ENCODE data around the gene CREB3L4.
A peak's percentile ranks its signal among the peaks of the same experiment; 100 is the strongest.

CREB3L4 gene

DNA sequence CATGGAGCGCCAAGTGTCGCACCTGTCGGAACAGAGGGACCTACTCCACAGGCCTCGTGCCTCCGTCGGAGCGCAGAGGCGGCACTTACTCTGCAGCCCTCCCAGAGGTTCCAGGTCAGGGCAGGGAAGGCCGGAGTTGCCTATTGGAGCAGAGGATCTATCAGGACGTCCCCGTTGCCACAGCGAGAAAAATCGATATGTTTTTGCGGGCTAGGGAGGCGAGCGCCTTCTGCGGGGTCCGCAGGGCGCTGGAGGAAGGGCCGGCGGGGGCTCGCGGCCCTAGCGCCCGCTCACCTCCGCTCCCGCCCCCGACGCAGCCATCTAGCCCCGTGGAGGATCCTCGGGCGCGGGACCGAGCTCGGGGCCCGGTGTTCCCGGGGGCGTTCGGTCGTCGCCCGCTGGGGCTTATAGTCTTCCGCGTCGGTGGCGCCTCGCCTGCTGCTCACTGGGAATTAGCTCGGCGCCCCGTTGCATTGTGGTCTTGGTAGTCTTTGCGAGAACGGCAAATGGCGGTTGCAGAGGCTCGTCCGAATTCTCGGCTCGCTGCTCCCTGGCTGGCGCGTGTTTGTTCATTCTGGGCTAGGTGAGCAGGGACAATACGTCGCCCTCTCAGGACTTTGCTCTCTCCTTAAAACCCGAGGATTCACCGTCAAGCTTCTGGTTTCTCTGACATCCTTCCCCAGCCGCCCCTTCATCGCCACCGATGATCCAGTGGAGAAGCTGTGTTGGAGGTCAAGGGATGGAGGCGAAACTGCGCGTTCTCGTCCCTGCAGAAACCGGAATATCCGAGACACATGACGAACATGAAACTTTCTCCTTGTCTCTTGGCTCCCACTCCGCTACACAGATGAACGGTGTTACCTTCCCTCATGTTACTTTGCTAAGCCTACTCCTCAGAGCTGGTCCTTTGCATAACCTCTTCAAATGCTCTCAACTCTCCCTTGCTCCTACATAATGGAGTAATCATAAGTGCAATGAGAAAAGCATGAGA is 9.8 kb downstream of the CREB3L4 start, which contains the start of gene JTB:
JTB (minus strand) TSS at position 425 of the 991 bp plus-strand sequence; CDS start at position 3, 422 bp downstream.
- peak; percentile 97 for ATAC-seq

DNA sequence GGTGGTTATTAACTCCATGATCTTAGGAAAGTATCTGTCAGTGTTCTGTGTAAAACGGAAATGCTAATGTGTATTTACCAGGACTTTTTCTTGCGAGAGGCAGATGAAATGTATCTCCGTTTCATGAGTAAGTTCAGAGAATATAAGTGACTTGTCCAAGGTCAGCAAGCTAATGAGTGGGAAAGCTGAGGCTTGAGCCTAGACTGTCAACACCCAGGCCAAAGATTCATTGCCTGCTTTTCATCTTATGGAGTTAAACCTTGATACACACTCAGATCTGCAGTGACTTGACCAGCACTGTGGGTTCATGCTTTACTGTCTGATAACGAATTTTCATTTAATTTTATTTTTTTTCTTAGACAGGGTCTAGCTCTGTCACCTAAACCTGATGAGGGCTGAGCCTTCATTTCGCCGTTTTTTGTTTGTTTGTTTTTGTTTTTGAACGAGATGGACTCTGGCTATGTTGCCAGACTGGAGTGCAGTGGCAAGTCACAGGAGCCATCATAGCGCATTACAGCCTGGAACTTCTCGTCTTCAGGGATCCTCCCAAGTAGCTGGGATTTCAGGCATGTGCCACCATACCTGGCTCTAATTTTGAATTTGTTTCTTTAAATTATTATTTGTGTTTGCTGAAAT is 10.7 kb downstream of the CREB3L4 start:
- no peak for ATAC-seq
- TF ChIP-seq ZNF70 (CRISPR knock-in tag; IDR thresholded peaks at IDR 0.05) = no peak
- no peak for TF ChIP-seq OSR1 (CRISPR knock-in tag; IDR thresholded peaks at IDR 0.05)
- TF ChIP-seq SNAI2 (CRISPR knock-in tag; IDR thresholded peaks at IDR 0.05) = no peak
- TF ChIP-seq BACH2 (CRISPR knock-in tag; IDR thresholded peaks at IDR 0.05; ENCODE audit: borderline replicate concordance) = no peak
- TF ChIP-seq, protein P1, sequence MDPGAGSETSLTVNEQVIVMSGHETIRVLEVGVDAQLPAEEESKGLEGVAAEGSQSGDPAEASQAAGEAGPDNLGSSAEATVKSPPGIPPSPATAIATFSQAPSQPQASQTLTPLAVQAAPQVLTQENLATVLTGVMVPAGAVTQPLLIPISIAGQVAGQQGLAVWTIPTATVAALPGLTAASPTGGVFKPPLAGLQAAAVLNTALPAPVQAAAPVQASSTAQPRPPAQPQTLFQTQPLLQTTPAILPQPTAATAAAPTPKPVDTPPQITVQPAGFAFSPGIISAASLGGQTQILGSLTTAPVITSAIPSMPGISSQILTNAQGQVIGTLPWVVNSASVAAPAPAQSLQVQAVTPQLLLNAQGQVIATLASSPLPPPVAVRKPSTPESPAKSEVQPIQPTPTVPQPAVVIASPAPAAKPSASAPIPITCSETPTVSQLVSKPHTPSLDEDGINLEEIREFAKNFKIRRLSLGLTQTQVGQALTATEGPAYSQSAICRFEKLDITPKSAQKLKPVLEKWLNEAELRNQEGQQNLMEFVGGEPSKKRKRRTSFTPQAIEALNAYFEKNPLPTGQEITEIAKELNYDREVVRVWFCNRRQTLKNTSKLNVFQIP (CRISPR knock-in tag; IDR thresholded peaks at IDR 0.05; ENCODE audit: borderline replicate concordance, low read depth) = no peak
- no peak for TF ChIP-seq TOX (CRISPR knock-in tag; IDR thresholded peaks at IDR 0.05; ENCODE audit: borderline replicate concordance)
- TF ChIP-seq, protein P2, sequence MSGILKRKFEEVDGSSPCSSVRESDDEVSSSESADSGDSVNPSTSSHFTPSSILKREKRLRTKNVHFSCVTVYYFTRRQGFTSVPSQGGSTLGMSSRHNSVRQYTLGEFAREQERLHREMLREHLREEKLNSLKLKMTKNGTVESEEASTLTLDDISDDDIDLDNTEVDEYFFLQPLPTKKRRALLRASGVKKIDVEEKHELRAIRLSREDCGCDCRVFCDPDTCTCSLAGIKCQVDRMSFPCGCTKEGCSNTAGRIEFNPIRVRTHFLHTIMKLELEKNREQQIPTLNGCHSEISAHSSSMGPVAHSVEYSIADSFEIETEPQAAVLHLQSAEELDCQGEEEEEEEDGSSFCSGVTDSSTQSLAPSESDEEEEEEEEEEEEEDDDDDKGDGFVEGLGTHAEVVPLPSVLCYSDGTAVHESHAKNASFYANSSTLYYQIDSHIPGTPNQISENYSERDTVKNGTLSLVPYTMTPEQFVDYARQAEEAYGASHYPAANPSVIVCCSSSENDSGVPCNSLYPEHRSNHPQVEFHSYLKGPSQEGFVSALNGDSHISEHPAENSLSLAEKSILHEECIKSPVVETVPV (CRISPR knock-in tag; IDR thresholded peaks at IDR 0.05) = no peak
- no peak for TF ChIP-seq ZNF8 (CRISPR knock-in tag; IDR thresholded peaks at IDR 0.05)
- TF ChIP-seq, protein P3, sequence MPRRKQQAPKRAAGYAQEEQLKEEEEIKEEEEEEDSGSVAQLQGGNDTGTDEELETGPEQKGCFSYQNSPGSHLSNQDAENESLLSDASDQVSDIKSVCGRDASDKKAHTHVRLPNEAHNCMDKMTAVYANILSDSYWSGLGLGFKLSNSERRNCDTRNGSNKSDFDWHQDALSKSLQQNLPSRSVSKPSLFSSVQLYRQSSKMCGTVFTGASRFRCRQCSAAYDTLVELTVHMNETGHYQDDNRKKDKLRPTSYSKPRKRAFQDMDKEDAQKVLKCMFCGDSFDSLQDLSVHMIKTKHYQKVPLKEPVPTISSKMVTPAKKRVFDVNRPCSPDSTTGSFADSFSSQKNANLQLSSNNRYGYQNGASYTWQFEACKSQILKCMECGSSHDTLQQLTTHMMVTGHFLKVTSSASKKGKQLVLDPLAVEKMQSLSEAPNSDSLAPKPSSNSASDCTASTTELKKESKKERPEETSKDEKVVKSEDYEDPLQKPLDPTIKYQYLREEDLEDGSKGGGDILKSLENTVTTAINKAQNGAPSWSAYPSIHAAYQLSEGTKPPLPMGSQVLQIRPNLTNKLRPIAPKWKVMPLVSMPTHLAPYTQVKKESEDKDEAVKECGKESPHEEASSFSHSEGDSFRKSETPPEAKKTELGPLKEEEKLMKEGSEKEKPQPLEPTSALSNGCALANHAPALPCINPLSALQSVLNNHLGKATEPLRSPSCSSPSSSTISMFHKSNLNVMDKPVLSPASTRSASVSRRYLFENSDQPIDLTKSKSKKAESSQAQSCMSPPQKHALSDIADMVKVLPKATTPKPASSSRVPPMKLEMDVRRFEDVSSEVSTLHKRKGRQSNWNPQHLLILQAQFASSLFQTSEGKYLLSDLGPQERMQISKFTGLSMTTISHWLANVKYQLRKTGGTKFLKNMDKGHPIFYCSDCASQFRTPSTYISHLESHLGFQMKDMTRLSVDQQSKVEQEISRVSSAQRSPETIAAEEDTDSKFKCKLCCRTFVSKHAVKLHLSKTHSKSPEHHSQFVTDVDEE (CRISPR knock-in tag; IDR thresholded peaks at IDR 0.05) = no peak
- TF ChIP-seq, protein P4, sequence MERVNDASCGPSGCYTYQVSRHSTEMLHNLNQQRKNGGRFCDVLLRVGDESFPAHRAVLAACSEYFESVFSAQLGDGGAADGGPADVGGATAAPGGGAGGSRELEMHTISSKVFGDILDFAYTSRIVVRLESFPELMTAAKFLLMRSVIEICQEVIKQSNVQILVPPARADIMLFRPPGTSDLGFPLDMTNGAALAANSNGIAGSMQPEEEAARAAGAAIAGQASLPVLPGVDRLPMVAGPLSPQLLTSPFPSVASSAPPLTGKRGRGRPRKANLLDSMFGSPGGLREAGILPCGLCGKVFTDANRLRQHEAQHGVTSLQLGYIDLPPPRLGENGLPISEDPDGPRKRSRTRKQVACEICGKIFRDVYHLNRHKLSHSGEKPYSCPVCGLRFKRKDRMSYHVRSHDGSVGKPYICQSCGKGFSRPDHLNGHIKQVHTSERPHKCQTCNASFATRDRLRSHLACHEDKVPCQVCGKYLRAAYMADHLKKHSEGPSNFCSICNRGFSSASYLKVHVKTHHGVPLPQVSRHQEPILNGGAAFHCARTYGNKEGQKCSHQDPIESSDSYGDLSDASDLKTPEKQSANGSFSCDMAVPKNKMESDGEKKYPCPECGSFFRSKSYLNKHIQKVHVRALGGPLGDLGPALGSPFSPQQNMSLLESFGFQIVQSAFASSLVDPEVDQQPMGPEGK (CRISPR knock-in tag; IDR thresholded peaks at IDR 0.05; ENCODE audit: borderline replicate concordance) = no peak
- TF ChIP-seq, protein P5, sequence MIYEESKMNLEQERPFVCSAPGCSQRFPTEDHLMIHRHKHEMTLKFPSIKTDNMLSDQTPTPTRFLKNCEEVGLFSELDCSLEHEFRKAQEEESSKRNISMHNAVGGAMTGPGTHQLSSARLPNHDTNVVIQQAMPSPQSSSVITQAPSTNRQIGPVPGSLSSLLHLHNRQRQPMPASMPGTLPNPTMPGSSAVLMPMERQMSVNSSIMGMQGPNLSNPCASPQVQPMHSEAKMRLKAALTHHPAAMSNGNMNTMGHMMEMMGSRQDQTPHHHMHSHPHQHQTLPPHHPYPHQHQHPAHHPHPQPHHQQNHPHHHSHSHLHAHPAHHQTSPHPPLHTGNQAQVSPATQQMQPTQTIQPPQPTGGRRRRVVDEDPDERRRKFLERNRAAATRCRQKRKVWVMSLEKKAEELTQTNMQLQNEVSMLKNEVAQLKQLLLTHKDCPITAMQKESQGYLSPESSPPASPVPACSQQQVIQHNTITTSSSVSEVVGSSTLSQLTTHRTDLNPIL (CRISPR knock-in tag; IDR thresholded peaks at IDR 0.05; ENCODE audit: low read depth) = no peak

More for the DNA sequence above, 9.8 kb downstream of the CREB3L4 start, which contains the start of gene JTB:
- no peak for TF ChIP-seq ESRRG (CRISPR knock-in tag; IDR thresholded peaks at IDR 0.05)
- TF ChIP-seq BACH2 (CRISPR knock-in tag; IDR thresholded peaks at IDR 0.05; ENCODE audit: borderline replicate concordance) = no peak
- no peak for TF ChIP-seq ZNF8 (CRISPR knock-in tag; IDR thresholded peaks at IDR 0.05)
- no peak for TF ChIP-seq TCF4 (CRISPR knock-in tag; IDR thresholded peaks at IDR 0.05; ENCODE audit: borderline replicate concordance)
- no peak for TF ChIP-seq ISL1 (CRISPR knock-in tag; IDR thresholded peaks at IDR 0.05)
- TF ChIP-seq, protein P4 (CRISPR knock-in tag; IDR thresholded peaks at IDR 0.05; ENCODE audit: borderline replicate concordance) = no peak
- TF ChIP-seq ZFP3 (CRISPR knock-in tag; IDR thresholded peaks at IDR 0.05) = no peak
- TF ChIP-seq, protein P2 (CRISPR knock-in tag; IDR thresholded peaks at IDR 0.05) = no peak
- no peak for TF ChIP-seq SNAI2 (CRISPR knock-in tag; IDR thresholded peaks at IDR 0.05)
- TF ChIP-seq, protein P1 (CRISPR knock-in tag; IDR thresholded peaks at IDR 0.05; ENCODE audit: borderline replicate concordance, low read depth) = no peak
- no peak for TF ChIP-seq PPARA (CRISPR knock-in tag; IDR thresholded peaks at IDR 0.05; ENCODE audit: borderline replicate concordance)
- TF ChIP-seq ZNF565 (CRISPR knock-in tag; conservative IDR thresholded peaks at IDR 0.05; ENCODE audit: low read depth) = no peak
- TF ChIP-seq, protein P5 (CRISPR knock-in tag; IDR thresholded peaks at IDR 0.05; ENCODE audit: low read depth) = no peak

All from SK-N-SH treated with all-trans-retinoic acid at 6 μM for 48 hours (cell line).